ENCODE results near the gene CTTNBP2.

GRCh38 chr7:117824592-117824991 is 48.6 kb downstream of the CTTNBP2 start:
- TF ChIP-seq CTCF (IDR thresholded peaks at IDR 0.05) = no peak
- no peak for TF ChIP-seq POLR2A (IDR thresholded peaks at IDR 0.05)

Measured in transverse colon (tissue), 3 donors.